Chondrocyte (in vitro differentiated cells): ENCODE data around the gene ABHD16A. TPM values are rescaled to one million over a fixed set of nuclear protein-coding genes. Genes with fewer than 3 reads are reported as not detected.
A peak's percentile ranks its signal among the peaks of the same experiment; 100 is the strongest.

Experiments
- DNase-seq: peaks from one replicate; pipeline ENCODE4 v3.0.0; 2021; ENCODE audit warnings: mixed read lengths, low spot score
- H3K27ac Mint-ChIP-seq: one replicate; pipeline ENCODE4 v1.8.0; 2021; ENCODE audit warnings: mild to moderate bottlenecking, moderate library complexity, mixed read lengths; ENCODE audit not compliant: unreplicated experiment
- H3K27me3 Mint-ChIP-seq: 2 replicates; pipeline ENCODE4 v1.8.0; 2021; ENCODE audit warnings: low read depth, mixed read lengths
- H3K36me3 Mint-ChIP-seq: 2 replicates; pipeline ENCODE4 v1.8.0; 2021; ENCODE audit warnings: low read depth, mixed read lengths
- H3K4me1 Mint-ChIP-seq: 2 replicates; pipeline ENCODE4 v1.8.0; 2021; ENCODE audit warnings: low read depth, mild to moderate bottlenecking, mixed read lengths
- H3K4me3 Mint-ChIP-seq: one replicate; pipeline ENCODE4 v1.8.0; 2021; ENCODE audit warnings: mild to moderate bottlenecking, moderate library complexity, mixed read lengths; ENCODE audit not compliant: unreplicated experiment
- H3K9me3 Mint-ChIP-seq: 2 replicates; pipeline ENCODE4 v1.8.0; 2021; ENCODE audit warnings: low read depth, mixed read lengths
- total RNA-seq: library from RNA; stranded (reverse); gene quantifications from 3 replicates; pipeline ENCODE4 v1.2.1, GENCODE V29; 2021
- TF ChIP-seq, protein P1 (sequence below): fragments of 200-600 bp; sonication (generic); IDR thresholded peaks from 2 replicates; pipeline ENCODE4 v1.5.0; 2021; ENCODE audit warnings: antibody characterized with exemption, mild to moderate bottlenecking, moderate library complexity

Gene ABHD16A
- total RNA-seq, 1 donor from 2014 or later: 27.8 TPM

GRCh38 chr6:31727034-31727716 is 24.1 kb upstream of the ABHD16A start:
- Mint-ChIP-seq H3K36me3 (peaks cover 28% of the 10 kb centered on the region), H3K9me3 (no peaks in the 10 kb centered on the region), H3K4me3 (peak overlapping the region; percentile 46), H3K27ac (no peak overlapping the region), H3K4me1 (peaks cover 26% of the 10 kb centered on the region), H3K27me3 (no peaks in the 10 kb centered on the region)
- TF ChIP-seq, protein P1, sequence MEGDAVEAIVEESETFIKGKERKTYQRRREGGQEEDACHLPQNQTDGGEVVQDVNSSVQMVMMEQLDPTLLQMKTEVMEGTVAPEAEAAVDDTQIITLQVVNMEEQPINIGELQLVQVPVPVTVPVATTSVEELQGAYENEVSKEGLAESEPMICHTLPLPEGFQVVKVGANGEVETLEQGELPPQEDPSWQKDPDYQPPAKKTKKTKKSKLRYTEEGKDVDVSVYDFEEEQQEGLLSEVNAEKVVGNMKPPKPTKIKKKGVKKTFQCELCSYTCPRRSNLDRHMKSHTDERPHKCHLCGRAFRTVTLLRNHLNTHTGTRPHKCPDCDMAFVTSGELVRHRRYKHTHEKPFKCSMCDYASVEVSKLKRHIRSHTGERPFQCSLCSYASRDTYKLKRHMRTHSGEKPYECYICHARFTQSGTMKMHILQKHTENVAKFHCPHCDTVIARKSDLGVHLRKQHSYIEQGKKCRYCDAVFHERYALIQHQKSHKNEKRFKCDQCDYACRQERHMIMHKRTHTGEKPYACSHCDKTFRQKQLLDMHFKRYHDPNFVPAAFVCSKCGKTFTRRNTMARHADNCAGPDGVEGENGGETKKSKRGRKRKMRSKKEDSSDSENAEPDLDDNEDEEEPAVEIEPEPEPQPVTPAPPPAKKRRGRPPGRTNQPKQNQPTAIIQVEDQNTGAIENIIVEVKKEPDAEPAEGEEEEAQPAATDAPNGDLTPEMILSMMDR: no peak
- no peak for DNase-seq

DNA sequence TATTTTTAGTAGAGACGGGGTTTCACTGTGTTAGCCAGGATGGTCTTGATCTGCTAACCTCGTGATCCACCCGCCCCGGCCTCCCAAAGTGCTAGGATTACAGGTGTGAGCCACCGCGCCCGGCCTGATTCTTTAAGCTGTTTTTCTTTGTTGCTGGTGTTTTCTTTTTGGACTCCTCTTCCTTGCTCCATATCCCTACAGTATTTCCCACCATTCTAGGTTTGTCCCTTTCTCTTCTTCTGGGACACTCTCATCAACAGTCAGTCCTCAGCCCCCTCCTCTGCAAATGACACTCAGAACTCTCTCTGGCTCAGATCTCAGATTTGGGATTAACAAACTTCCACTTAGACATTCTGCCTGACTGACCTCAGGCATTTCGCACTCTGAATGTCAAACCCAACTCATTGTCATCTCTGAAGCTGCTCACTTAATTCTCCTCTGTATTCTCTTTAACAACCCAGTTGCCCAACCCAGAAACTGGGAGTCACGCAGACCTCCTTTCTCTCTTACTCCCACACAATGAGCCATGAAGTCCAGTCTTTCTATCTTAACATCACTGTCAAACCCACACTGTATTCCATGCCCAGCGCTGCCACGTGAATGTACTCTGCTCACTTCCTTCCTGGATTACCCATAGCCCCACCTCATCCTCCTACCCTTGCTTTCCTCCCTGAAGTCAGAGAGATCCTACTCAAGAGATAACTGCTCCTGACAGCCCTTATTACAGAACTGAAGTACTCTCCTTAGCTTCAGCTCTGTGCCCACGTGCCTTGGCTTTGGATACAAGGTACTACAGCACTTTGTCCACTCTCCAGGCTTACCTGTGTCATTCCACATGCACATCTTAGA is 22.6 kb upstream of the ABHD16A start:
- H3K27me3 Mint-ChIP-seq: no peaks in the 10 kb centered on the region
- H3K36me3 Mint-ChIP-seq: peaks cover 22% of the 10 kb centered on the region
- H3K4me1 Mint-ChIP-seq: peaks cover 16% of the 10 kb centered on the region
- DNase-seq: no peak
- H3K4me3 Mint-ChIP-seq: no peak overlapping the region
- no peaks in the 10 kb centered on the region for H3K9me3 Mint-ChIP-seq
- TF ChIP-seq, protein P1: no peak
- no peak overlapping the region for H3K27ac Mint-ChIP-seq

- Mint-ChIP-seq H3K36me3 (peaks cover 22% of the 10 kb centered on the region), H3K27me3 (no peaks in the 10 kb centered on the region), H3K27ac (peak overlapping the region; percentile 17), H3K9me3 (no peaks in the 10 kb centered on the region), H3K4me3 (no peak overlapping the region), H3K4me1 (peaks cover 7% of the 10 kb centered on the region)
- DNase-seq: no peak
- TF ChIP-seq, protein P1: no peak
Observed at GRCh38 chr6:31723980-31724691, 21.0 kb upstream of the ABHD16A start.

- Mint-ChIP-seq H3K4me3 (no peak within 1 kb of the TSS), H3K9me3 (no peaks in the 10 kb centered on the region), H3K36me3 (peaks cover 22% of the 10 kb centered on the region), H3K27ac (peak within 1 kb of the TSS; percentile 17), H3K27me3 (no peaks in the 10 kb centered on the region), H3K4me1 (no peaks in the 10 kb centered on the region)
- no peak for DNase-seq
- TF ChIP-seq, protein P1: no peak
Observed at GRCh38 chr6:31723245-31723979, 20.3 kb upstream of the ABHD16A start, which contains the start of gene MPIG6B. TSS of gene MPIG6B (plus strand) at chr6:31723373. CDS start at chr6:31723384, 11 bp downstream.
